ENCODE measurements around the gene ZNF784.

The ZNF784 gene

DNA sequence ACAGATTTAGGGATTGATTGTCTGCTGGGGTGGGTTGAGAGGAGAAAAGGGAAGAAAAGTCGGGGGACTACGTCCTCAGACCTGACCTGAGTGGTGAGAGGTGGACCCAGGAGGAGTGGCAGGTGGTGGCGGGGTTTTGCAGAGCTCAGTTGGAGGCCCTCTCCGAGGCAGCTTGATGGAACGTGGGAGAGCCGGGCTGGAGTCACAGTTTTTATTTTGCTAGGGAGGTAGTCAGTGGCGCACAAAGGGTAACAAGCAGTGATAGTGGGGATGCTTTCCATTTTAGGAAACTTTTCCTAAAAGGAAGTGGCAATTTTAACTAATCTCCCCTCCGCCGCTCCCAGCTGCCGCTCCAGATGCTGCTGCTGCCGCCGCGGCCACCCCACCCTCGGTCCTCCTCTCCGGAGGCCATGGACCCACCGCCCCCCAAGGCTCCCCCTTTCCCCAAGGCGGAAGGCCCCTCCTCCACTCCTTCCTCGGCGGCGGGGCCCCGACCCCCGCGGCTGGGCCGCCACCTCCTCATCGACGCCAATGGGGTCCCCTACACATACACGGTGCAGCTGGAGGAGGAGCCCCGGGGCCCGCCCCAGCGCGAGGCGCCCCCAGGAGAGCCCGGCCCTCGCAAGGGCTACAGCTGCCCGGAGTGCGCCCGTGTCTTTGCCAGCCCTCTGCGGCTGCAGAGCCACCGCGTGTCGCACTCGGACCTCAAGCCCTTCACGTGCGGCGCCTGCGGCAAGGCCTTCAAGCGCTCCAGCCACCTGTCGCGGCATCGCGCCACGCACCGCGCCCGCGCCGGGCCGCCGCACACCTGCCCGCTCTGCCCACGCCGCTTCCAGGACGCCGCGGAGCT lies 18.0 kb upstream of the ZNF784 start:
- DNase-seq = no peak

DNA sequence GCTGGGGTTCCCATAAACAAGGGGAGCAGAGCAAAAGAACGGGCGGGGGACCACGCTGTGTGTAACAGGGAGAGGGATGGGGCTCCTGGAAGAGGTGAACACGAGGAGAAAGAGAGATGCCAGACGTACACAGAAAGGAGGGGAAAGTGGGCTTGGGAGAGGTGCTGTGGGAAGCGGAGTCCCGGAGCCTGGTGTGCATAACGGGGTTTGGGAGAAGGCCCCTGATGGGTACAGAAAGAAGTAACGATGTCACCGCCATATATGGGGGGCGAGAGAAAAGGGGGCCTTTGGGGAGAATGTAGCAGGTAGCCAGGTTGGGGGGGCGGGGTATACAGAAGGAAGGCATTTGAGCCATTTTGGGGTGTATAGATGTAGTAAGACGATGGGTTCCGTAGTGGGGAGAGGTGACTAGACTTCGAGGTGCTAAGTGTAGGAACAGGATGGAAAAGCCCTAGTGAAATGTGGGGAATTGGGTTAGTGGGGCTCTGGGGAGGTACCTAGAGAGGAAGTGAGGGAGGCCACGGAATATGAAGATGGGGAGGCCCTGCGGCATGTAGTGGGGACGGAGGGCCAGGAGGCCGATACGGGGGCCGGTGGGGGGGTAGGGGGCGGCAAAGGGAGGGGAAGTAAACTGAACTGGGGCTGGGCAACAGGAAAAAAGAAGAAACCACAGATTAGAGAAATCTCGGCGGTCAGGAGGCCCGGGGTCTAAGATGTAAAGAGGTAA lies 17.2 kb upstream of the ZNF784 start:
- DNase-seq = no peak

DNA sequence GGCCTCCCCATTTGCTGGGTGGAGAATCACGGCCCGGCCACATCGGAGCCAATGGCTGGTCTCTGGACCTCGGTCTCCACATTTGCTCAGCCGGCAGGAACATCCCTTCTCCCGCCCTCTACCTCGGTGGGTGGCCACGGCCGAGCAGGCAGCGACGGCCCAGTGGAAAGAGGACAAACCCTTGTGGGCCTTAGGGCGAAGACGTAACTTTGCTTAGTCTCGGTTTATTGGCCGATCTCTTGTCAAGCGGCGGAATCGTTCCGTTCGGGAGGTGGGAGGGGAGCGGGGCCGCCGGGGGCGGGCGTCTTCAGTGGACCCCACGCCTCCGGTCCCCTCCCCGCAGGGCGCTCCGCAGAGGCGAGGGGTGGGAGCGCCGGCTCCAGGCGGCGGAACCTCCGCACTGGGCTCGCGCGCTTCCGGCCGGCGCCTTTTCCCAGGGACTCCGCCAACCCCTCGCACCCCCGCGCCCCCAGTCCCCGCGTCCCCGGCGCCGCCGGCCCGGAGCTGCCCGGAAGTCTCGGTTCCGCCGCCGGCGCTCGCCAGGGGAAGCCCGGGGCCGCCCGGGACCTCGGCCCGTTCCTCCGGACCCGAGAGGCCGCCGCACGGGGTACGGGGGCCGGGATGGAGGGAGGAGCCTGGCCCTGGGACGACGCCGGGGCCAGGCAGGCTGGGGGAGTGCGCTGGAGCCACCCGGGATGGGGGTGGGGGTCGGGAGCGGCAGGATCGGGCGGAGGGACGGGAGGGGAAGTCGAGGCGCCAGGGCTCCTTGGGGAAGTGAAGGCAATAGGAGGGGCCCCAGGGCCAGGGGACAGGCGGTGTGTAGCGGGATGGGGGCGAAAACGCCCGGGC lies 16.4 kb upstream of the ZNF784 start, which contains the start of gene ZNF580:
ZNF580 (plus strand) TSS at position 426 of the 849 bp plus-strand sequence. CDS start 1,507 bp downstream, outside the sequence.
- DNase-seq = peak; percentile 69 to 84

GRCh38 chr19:55640043-55640576 lies 15.7 kb upstream of the ZNF784 start:
- peak; percentile 56 to 88 for DNase-seq

DNA sequence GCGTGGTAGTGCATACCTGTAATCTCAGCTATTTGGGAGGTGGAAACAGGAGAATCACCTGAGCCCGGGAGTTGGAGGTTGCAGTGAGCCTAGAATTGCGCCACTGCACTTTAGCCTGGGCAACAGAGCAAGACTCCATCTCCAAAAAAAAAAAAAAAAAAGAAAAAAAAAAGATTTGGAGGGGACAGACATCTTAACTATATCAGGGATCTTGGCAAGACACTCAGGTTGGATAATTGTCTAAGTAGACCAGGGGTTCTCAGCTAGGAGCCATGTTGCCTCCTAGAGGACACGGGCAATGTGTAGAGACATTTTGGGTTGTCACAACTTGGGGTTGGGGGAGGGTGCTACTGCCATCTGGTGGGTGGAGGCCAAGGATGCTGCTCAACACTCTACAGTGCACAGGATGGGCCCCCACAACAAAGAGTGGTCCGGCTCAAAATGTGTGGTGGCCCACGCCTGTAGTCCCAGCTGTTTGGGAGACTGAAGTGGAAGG lies 14.5 kb upstream of the ZNF784 start:
- DNase-seq = peak in 1 of 2 experiments; percentile 30

DNA sequence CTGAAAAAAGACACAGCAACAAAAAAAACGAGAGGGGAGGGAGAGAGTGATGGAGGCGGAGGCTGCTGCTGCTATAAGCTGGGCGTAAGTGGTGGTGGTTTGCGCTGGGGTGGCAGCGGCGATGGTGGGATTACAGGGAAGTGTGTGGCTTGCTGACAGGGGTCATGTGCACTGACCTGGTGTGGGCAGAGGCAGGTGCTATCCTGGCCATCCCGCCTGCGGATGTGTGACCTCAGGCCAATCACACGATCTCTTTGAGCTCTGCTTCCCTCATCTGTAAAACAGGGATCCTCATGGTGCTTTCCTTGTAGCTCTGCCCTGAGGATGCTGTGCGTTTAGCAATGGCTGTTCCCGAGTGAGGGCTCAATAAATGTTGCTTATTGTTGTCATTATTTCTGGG lies 13.2 kb upstream of the ZNF784 start:
- no peak for DNase-seq

DNA sequence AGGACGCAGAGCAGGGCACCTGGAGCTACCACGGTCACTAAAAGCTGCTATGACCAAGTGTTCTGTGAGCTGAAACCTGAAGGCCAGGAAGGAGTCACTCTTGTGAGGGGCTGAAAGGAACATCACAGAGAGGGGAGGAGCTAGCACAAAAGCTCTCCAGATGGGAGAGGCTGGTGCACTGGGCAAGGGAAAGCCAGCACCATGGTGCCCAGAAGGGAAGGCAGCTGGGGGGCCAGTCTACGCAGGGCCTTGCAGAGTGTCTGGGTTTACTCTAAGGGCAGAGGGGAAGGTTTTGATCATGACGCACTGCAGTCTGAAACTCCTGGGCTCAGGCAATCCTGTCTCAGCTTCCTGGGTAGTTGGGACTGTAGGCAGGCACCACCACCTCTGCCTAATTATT lies 12.4 kb upstream of the ZNF784 start:
- no peak for DNase-seq

GRCh38 chr19:55635856-55636440 lies 11.6 kb upstream of the ZNF784 start:
- no peak for DNase-seq

DNA sequence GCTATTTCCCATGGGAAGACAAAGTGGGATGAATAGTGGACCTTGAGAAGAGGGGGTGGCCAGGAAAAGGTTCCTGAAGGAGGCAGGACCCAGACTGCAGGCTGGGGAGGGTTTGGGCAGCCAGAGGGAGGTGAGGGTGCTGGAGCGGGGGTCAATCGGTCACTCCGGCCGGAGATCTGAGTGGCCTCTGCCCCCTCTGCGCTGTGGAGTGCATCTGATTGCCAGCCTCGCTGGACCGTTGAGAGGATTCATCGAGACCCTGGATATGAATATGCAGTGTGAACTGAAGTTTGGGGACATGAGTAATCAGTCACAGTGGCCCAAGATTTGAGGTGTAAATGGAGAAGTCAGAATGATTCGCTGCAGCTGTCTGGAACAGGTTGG lies 11.0 kb upstream of the ZNF784 start:
- DNase-seq = no peak

- no peak for DNase-seq
These were observed 9.5 kb upstream of the ZNF784 start for GRCh38 chr19:55633861-55634260.

DNA sequence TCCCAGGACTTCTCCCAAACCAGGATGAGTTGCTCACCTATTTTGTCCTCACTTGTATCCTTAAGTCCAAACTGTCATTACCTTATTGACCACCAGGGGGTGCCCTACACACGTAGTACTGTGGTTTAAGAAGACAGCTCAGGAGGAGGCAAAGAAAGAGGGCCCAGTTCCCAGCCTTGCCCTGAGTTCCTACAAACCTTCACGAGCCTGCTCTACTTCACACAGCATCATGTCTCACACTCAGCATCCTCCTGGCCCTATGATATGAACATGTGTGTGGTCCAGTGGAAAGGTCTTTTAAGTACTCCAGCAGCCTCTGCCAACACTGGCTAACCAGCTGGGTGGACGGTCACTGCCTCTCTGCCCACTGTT lies 8.1 kb upstream of the ZNF784 start:
- peak; percentile 95 for DNase-seq

- DNase-seq = no peak
These were observed 2.0 kb upstream of the ZNF784 start for GRCh38 chr19:55626350-55626749.

DNA sequence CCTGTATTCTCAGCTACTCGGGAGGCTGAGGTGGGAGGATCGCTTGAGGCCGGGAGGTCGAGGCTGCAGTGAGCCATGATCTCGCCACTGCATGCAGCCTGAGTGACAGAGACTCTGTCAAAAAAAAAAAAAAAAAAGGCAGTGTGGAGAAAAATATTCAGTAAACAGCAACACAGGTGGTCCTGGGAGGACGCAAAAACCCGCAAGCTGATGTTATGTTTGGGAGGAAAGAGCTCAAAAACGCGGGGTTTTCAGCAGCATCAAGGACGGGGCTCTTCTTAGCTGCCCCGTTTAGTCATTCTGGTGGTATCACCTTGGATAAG lies 599 bp upstream of the ZNF784 start:
- DNase-seq = no peak

DNA sequence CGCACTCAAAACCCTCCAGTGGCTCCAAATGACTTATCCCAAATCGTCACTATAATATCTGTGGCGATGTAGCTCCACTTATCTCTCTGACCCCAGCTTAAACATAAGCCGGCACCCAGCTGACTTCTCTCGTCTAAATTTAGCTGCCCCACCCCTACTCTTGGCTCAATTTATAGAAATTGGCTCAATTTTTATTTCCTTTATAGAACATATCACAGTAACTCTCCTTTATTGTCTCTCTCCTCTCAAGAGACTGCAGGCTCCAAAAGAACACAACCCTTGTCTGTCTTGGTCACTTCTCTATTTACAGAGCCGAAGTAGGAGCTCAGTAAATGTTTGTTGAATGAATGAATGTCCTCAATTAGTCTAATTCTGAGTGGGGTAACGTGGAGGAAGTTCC lies 805 bp downstream of the ZNF784 start:
- no peak for DNase-seq

DNA sequence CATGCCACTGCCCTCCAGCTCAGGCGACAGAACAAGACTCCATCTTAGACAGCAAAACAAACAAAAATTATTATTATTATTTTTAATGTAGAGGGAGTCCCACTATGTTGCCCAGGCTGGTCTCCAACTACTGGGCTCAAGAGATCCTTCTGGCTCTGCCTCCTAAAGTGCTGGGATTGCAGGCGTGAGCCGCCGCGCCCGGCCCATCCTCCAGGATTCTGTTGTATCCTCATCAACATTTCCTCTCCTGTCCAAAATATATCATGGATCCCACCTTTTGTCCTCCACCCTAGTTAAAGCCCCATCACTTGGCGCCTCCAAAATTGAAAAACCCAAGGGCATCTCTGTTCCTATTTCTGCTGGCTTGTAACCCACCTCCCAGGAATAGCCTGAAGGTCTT lies 1.2 kb downstream of the ZNF784 start:
- no peak for DNase-seq

- no peak for DNase-seq
These were observed 2.0 kb downstream of the ZNF784 start for GRCh38 chr19:55622242-55622969.

GRCh38 chr19:55621673-55622231 lies 2.6 kb downstream of the ZNF784 start:
- no peak for DNase-seq

DNA sequence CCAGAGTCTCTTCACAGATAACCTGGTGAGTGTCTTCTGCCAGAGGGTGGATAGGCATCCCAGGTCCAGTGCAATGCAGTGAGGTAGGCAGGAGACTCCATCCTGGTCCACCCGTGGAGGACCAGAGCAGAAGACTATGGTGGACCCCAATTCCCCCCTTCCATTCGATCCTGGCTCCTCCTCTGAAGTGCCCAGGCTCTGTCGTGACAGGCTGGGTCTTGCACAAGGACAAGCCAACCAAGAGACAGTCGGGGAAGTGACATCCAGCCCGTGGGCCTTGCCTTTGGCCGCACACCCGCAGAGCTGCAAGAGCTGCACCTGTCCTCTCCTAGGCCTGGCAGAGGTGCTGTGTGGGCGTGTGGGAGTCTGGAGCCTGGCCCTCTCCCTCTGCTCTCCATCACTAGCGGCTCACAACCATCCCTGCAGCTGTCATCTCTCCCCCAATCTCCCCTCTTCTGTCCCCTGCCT lies 3.1 kb downstream of the ZNF784 start:
- DNase-seq = no peak

DNA sequence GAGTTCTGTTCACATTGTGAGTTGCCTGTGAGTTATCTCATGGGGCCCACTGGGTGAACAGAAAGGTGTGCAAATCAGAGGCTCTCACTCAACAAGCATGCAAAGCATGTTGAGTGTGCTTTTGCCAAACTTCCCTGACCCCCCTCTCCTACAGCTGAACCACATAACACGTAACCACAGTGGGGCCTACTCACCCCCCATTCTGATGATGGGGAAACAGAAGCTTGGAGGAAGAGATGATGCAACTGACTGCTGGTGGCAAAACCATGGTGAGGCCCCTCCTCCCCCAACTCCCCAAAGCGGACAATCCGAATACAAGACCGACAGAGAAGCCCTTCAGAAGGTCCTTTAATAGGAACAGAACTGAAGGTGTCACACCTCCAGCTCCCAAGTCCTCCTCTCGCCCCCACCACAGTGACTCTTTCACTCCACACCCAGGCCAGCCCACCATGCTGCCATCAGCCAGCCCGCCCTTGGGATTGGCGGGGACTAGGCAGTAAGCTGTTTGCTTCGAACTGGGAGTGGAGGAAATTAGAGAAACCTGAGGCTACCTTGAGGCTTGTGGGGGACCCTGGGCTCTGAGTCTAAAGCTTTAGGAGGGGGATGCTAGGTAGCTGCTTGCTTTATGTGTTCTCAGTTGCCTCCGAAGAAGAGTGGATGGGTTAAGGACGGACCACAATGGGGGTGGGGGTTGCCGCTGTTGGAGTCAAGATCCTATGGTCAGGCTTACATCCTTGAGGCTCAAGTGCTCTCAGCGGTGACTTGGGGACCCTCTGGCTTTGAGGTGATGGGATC lies 3.8 kb downstream of the ZNF784 start:
- DNase-seq = no peak

DNA sequence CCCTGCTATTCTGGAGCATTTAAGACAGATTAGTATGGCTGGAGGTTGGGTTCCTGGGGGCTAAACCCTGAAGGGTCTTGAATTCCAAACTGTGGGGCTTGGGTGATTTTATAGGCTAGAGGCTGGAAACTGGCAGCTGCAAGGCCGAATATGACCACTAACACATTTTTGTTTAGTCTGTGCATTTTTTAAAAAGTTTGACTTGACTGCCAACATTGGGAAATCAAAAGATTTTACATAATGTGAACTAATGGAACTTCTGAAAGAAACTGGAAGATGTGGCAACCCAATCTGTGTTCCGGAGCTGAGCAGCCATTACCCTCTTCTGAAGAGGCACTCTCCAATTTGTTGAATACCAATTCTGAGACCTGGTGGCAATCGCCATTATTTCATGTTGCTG lies 5.1 kb downstream of the ZNF784 start:
- no peak for DNase-seq

GRCh38 chr19:55618426-55618825 lies 5.9 kb downstream of the ZNF784 start:
- DNase-seq = no peak
